Measurements from ENCODE around the gene DENND1A. TPM values are rescaled to one million over a fixed set of nuclear protein-coding genes. Genes with fewer than 3 reads are reported as not detected.

Gene DENND1A
- polyA plus RNA-seq, 3 donors from 2014 or later, result 2.6 to 7.5 (median 3.4) TPM

DNA sequence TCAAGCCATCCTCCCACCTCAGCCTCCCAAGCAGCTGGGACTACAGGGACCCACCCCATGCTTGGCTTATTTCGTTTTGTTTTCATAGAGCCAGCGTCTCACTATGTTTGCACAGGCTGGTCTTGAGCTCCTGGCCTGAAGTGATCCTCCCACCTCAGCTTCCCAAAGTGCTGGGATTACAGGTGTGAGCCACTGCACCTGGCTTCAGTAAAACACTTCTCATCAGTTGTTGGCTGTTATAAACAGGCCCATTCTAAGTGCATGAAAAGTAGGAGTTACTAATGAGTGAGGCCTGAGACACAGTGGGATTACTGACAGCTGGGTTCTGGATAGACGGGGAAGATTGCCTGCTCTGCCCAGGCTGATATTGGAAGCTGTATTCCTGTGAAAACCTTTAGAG lies 570.4 kb downstream of the DENND1A start:
- Mint-ChIP-seq H3K27me3 (ENCODE audit: low read depth in 3 of 3) (peaks cover 0 to 4% (median 0%) of the 10 kb centered on the region in 3 donors), H3K36me3 (no peaks in the 10 kb centered on the region), H3K9me3 (no peaks in the 10 kb centered on the region), H3K4me3 (no peak overlapping the region), H3K27ac (peak overlapping the region in 1 of 6 donors; percentile 45), H3K4me1 (peaks cover 4 to 6% of the 10 kb centered on the region in 2 donors)
- DNase-seq, result no peak

DNA sequence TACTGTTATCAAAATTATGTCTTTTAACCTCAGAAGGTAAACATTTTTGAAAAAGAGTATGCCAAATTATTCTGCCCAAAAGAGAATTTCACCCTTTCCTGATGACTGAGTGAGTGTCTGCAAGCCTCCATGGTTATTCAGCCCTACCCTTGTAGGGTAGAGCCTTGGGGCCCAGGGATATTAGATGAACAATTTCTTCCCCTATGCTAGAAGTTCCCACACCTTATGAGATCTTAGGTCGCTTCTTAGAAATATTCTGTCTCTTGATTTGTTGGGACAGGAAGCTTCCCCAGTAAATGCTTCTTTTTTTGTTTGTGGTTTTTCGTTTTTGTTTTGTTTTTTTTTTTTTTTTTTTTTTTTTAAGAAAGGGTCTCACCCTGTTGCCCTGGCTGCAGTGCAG lies 570.8 kb downstream of the DENND1A start:
- Mint-ChIP-seq H3K4me3 (no peak overlapping the region), H3K36me3 (no peaks in the 10 kb centered on the region), H3K4me1 (peaks cover 5 to 6% of the 10 kb centered on the region in 2 donors), H3K27ac (no peak overlapping the region), H3K9me3 (no peaks in the 10 kb centered on the region), H3K27me3 (ENCODE audit: low read depth in 3 of 3) (peaks cover 0 to 4% (median 0%) of the 10 kb centered on the region in 3 donors)
- no peak for DNase-seq

GRCh38 chr9:123358181-123358905 lies 571.6 kb downstream of the DENND1A start:
- Mint-ChIP-seq H3K27me3 (ENCODE audit: low read depth in 3 of 3) (peaks cover 0 to 4% (median 0%) of the 10 kb centered on the region in 3 donors), H3K36me3 (no peaks in the 10 kb centered on the region), H3K9me3 (no peaks in the 10 kb centered on the region), H3K4me1 (peaks cover 6% of the 10 kb centered on the region in 2 donors), H3K4me3 (no peak overlapping the region), H3K27ac (no peak overlapping the region)
- no peak for DNase-seq

DNA sequence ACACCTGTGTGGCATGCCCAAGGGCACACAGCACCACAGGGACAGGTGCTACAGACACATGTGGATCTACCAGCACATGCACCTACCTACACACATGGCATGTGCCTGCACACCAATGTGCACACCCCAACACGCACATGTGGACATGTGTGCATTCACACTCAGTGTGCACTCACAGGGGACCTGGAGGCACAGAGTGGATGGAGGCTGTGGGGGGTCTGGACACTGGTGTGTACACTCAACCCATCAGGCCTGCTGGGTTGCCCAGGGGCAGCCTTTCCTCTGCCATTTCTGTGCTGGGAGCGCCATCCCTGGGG lies 572.2 kb downstream of the DENND1A start:
- no peak overlapping the region for H3K4me3 Mint-ChIP-seq
- H3K36me3 Mint-ChIP-seq, result no peaks in the 10 kb centered on the region
- H3K27ac Mint-ChIP-seq, result no peak overlapping the region
- peaks cover under 1 to 5% (median 4%) of the 10 kb centered on the region in 3 donors for H3K27me3 Mint-ChIP-seq (ENCODE audit: low read depth in 3 of 3)
- no peaks in the 10 kb centered on the region for H3K9me3 Mint-ChIP-seq
- H3K4me1 Mint-ChIP-seq, result peaks cover 6% of the 10 kb centered on the region in 2 donors
- DNase-seq, result no peak

GRCh38 chr9:123356851-123357742 lies 572.8 kb downstream of the DENND1A start:
- no peak for DNase-seq
- no peaks in the 10 kb centered on the region for H3K9me3 Mint-ChIP-seq
- no peak overlapping the region for H3K4me3 Mint-ChIP-seq
- H3K4me1 Mint-ChIP-seq, result peaks cover 6% of the 10 kb centered on the region in 2 donors
- no peaks in the 10 kb centered on the region for H3K36me3 Mint-ChIP-seq
- H3K27ac Mint-ChIP-seq, result no peak overlapping the region
- H3K27me3 Mint-ChIP-seq (ENCODE audit: low read depth in 3 of 3), result peaks cover 3 to 7% (median 6%) of the 10 kb centered on the region in 3 donors

- Mint-ChIP-seq H3K36me3 (no peaks in the 10 kb centered on the region), H3K27ac (no peak within 1 kb of the TSS), H3K4me1 (peaks cover 6% of the 10 kb centered on the region in 2 donors), H3K27me3 (ENCODE audit: low read depth in 3 of 3) (peaks cover 4 to 10% (median 6%) of the 10 kb centered on the region in 3 donors), H3K4me3 (no peak within 1 kb of the TSS), H3K9me3 (no peaks in the 10 kb centered on the region)
- no peak for DNase-seq
Measured at GRCh38 chr9:123355761-123356431, 574.0 kb downstream of the DENND1A start, which contains the start of gene CRB2. Gene CRB2 (plus strand): TSS chr9:123356197. CDS start chr9:123356261, 64 bp downstream.

DNA sequence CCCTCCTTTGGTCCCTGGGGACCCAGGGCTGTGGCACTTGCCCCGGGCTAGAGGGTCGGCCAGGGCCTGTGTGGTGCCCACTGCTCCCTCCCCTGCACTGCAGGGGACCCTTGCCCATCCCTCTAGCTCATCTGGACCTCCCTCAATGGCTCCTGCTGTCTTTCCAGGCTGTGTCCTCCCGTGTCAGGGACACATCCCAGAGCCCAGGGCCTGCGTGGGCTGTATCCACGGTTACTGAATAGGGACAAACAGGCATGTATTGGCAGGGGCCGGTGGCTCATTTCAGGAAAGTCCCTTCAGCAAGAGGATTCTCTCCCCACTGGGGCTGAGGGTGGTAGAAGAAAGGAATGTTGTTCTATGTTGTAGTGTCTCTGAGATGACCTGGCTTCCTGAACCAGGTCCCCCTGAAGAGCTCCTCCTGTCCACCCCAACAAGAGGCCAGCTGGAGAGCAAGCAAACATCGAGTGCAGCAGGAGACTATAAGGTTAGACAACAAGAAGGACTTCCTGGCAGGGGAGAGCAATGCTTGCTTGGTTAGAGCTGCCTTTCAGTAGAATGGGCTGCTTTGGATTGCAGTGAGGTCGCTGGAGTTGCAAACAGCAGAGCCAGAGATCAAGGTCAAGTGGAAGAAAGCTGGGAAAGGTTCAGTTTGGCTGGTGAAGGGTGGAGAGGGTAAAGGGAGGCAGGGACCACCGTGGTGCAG lies 575.0 kb downstream of the DENND1A start:
- Mint-ChIP-seq H3K36me3 (no peaks in the 10 kb centered on the region), H3K4me1 (peaks cover 6% of the 10 kb centered on the region in 2 donors), H3K27me3 (ENCODE audit: low read depth in 3 of 3) (peaks cover 6 to 11% (median 8%) of the 10 kb centered on the region in 3 donors), H3K9me3 (no peaks in the 10 kb centered on the region), H3K4me3 (no peak overlapping the region), H3K27ac (no peak overlapping the region)
- no peak for DNase-seq

DNA sequence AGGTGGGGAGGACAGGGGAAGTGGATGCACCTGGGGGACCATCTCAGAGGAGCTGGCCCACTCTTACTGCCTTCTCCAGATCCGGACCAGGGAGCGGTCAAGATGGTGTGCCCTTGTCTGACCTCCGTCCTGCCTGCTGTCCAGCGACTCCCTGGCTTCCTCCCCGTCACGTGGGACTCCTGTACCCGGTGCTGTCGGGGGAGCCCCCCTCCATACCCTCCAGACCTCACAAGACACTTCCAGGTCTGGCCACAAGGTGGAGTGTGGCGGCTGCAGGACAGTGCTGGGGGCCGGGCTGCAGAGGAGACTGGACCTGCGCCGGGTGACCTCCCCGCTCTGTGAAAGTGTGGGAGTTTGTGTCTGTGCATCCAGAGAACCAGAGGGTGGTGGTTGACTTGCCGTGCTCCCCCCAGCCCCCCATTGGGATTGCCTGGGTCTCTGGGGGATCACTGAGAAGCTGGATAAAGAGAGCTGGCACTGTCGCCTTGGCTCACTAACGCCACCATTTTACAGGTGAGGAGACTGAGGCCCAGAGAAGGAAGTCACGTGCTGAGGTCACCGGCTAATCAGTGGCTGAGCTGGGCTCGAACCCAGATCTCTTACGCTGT lies 575.8 kb downstream of the DENND1A start:
- H3K27me3 Mint-ChIP-seq (ENCODE audit: low read depth in 3 of 3), result peaks cover 6 to 12% (median 8%) of the 10 kb centered on the region in 3 donors
- H3K9me3 Mint-ChIP-seq, result no peaks in the 10 kb centered on the region
- H3K4me3 Mint-ChIP-seq, result no peak overlapping the region
- DNase-seq, result peak; percentile 33 to 42 (median 33)
- no peak overlapping the region for H3K27ac Mint-ChIP-seq
- H3K36me3 Mint-ChIP-seq, result no peaks in the 10 kb centered on the region
- H3K4me1 Mint-ChIP-seq, result peaks cover 0 to 3% of the 10 kb centered on the region in 2 donors

GRCh38 chr9:123353041-123353440 lies 576.9 kb downstream of the DENND1A start:
- Mint-ChIP-seq H3K27me3 (ENCODE audit: low read depth in 3 of 3) (peaks cover 6 to 12% (median 8%) of the 10 kb centered on the region in 3 donors), H3K27ac (no peak overlapping the region), H3K4me1 (peaks cover 0 to 2% of the 10 kb centered on the region in 2 donors), H3K36me3 (no peaks in the 10 kb centered on the region), H3K9me3 (no peaks in the 10 kb centered on the region), H3K4me3 (no peak overlapping the region)
- no peak for DNase-seq

DNA sequence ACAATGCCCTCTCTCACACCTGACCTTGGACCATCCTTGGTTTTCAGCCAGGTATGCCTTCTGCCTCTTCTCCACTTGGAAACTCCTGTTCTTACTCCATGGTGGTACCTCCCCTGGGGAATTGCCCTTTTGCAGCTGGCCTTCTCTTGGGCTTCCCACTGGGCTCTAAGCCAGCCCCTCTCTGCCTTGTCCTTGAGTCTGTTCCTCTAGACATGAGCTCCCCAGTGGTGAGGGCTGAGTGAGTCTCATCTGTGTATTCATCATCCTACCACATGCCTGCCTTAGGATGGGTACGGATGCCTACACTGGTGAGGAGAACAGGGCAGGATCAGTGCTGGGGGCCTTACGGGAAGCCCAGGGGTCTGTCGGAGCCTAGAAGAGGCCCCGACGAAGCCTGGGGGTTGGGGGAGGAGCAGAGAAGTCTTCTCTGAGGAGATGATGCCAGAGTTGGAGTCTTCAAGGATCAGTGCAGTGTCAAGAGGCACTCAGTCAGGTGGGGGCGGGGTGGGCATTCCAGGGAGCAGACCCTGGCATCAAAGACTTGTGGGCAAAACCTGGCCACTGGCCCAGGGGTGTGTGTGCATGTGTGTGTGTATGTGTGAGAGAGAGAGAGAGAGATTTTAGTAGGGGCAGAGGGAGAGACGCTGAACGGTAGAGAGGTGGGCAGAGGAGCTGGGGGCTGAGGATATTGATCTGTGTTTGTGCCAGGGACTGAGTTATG lies 579.2 kb downstream of the DENND1A start:
- DNase-seq, result no peak
- Mint-ChIP-seq H3K27ac (no peak overlapping the region), H3K9me3 (no peaks in the 10 kb centered on the region), H3K4me1 (peaks cover 0 to 2% of the 10 kb centered on the region in 2 donors), H3K36me3 (no peaks in the 10 kb centered on the region), H3K4me3 (no peak overlapping the region), H3K27me3 (ENCODE audit: low read depth in 3 of 3) (peaks cover 6 to 8% (median 8%) of the 10 kb centered on the region in 3 donors)

GRCh38 chr9:123349691-123350480 lies 580.0 kb downstream of the DENND1A start:
- Mint-ChIP-seq H3K36me3 (no peaks in the 10 kb centered on the region), H3K9me3 (no peaks in the 10 kb centered on the region), H3K4me3 (no peak overlapping the region), H3K27me3 (ENCODE audit: low read depth in 3 of 3) (peaks cover 6 to 8% (median 8%) of the 10 kb centered on the region in 3 donors), H3K27ac (no peak overlapping the region), H3K4me1 (peaks cover 0 to 2% of the 10 kb centered on the region in 2 donors)
- DNase-seq, result peak; percentile 58 to 63 (median 62)

- Mint-ChIP-seq H3K4me1 (peaks cover 0 to under 1% of the 10 kb centered on the region in 2 donors), H3K27ac (no peak overlapping the region), H3K9me3 (no peaks in the 10 kb centered on the region), H3K36me3 (no peaks in the 10 kb centered on the region), H3K4me3 (no peak overlapping the region), H3K27me3 (ENCODE audit: low read depth in 3 of 3) (peaks cover 6 to 8% (median 8%) of the 10 kb centered on the region in 3 donors)
- DNase-seq, result no peak
Measured at GRCh38 chr9:123349033-123349432, 580.9 kb downstream of the DENND1A start.

All from immature natural killer cell (primary cell).